ENCODE measurements around the gene ZNF140. TPM values are rescaled to one million over a fixed set of nuclear protein-coding genes. Genes with fewer than 3 reads are reported as not detected.
A peak's percentile ranks its signal among the peaks of the same experiment; 100 is the strongest.

ZNF140 gene
- total and polyA plus RNA-seq, 2 of the 13 experiments (the other 11 are each of a cell fraction or from before 2014, with no cell fraction given), result 8.7 to 13.5 TPM

- TF ChIP-seq MYPOP (CRISPR knock-in tag; IDR thresholded peaks at IDR 0.05), result 0 out of 2 replicates have a peak, but pooled peaks have one; percentile 3
- no peak; the same call in 1 of the 2 replicates for TF ChIP-seq SIN3B (IDR thresholded peaks at IDR 0.05; ENCODE audit: low read length)
- TF ChIP-seq KMT2A (CRISPR knock-in tag; IDR thresholded peaks at IDR 0.05), result peak; percentile 53
- peak; percentile 68; the same call in 1 of the 2 replicates for TF ChIP-seq ZHX1 (CRISPR knock-in tag; IDR thresholded peaks at IDR 0.05; ENCODE audit: low read depth)
- peak; percentile 15; the same call in 1 of the 2 replicates for TF ChIP-seq ZBTB10 (CRISPR knock-in tag; IDR thresholded peaks at IDR 0.05; ENCODE audit: borderline replicate concordance)
- peak; percentile 82 for TF ChIP-seq ZHX2 (IDR thresholded peaks at IDR 0.05; ENCODE audit: low read depth)
- peak; percentile 22; the same call in 1 of the 2 replicates for TF ChIP-seq ZHX2 (CRISPR knock-in tag; IDR thresholded peaks at IDR 0.05; ENCODE audit: borderline replicate concordance)
- TF ChIP-seq SOX5 (CRISPR knock-in tag; IDR thresholded peaks at IDR 0.05; ENCODE audit: borderline replicate concordance), result peak; percentile 13; the same call in 1 of the 2 replicates
- TF ChIP-seq TOE1 (CRISPR knock-in tag; IDR thresholded peaks at IDR 0.05), result no peak; the same call in 1 of the 2 replicates
- no peak; the same call in 1 of the 2 replicates for TF ChIP-seq GABPA (IDR thresholded peaks at IDR 0.05; ENCODE audit: low read depth, low read length)
- peak; percentile 76 for TF ChIP-seq GABPA (CRISPR knock-in tag; IDR thresholded peaks at IDR 0.05; ENCODE audit: low read depth)
- TF ChIP-seq GABPB1 (CRISPR knock-in tag; IDR thresholded peaks at IDR 0.05), result peak; percentile 82
Measured at GRCh38 chr12:133080368-133081158, at the start of gene ZNF140 (continued).

Data from HepG2 (cell line).